Hematopoietic multipotent progenitor cell treated with erythropoietin and hydrocortisone succinate and interleukin-3 and kit ligand, for 6 days (in vitro differentiated cells): ENCODE data around the gene EFS.
"Not testable (repeated sequence)": the region's sequence is repeated elsewhere in the genome, so short reads cannot be mapped to it uniquely, and the experiment has no call there.

Experiments
- DNase-seq: peaks from one replicate; pipeline ENCODE4 v3.0.0-alpha.2; 2015

The EFS gene

GRCh38 chr14:23365036-23365731 is at the start of gene EFS:
Gene EFS (minus strand): TSS chr14:23365172. CDS start chr14:23365025, 147 bp downstream.
- DNase-seq = no peak

GRCh38 chr14:23414254-23414653 is 49.3 kb upstream of the EFS start:
- no peak for DNase-seq

- no peak for DNase-seq
Observed at GRCh38 chr14:23413681-23414080, 48.7 kb upstream of the EFS start.

- DNase-seq = no peak
Observed at GRCh38 chr14:23411563-23412525, 46.9 kb upstream of the EFS start.

GRCh38 chr14:23409966-23410635 is 45.1 kb upstream of the EFS start:
- no peak for DNase-seq

GRCh38 chr14:23409475-23409874 is 44.5 kb upstream of the EFS start:
- DNase-seq = no peak

GRCh38 chr14:23408307-23408630 is 43.3 kb upstream of the EFS start:
- no peak for DNase-seq

GRCh38 chr14:23407516-23408306 is 42.7 kb upstream of the EFS start, which contains the start of gene MYH6:
Gene MYH6 (minus strand): TSS chr14:23408273. CDS start chr14:23407223, 1,050 bp downstream.
- DNase-seq = no peak

- DNase-seq = no peak
Observed at GRCh38 chr14:23406725-23407355, 41.9 kb upstream of the EFS start.

GRCh38 chr14:23406244-23406643 is 41.3 kb upstream of the EFS start:
- DNase-seq = no peak

- DNase-seq = no peak
Observed at GRCh38 chr14:23405516-23406025, 40.6 kb upstream of the EFS start.

GRCh38 chr14:23405096-23405495 is 40.1 kb upstream of the EFS start:
- no peak for DNase-seq

GRCh38 chr14:23404331-23404900 is 39.4 kb upstream of the EFS start:
- DNase-seq = no peak

- no peak for DNase-seq
Observed at GRCh38 chr14:23403908-23404307, 38.9 kb upstream of the EFS start.

GRCh38 chr14:23403139-23403438 is 38.1 kb upstream of the EFS start:
- DNase-seq = no peak

GRCh38 chr14:23402296-23403138 is 37.5 kb upstream of the EFS start:
- DNase-seq = no peak

GRCh38 chr14:23401291-23401690 is 36.3 kb upstream of the EFS start:
- DNase-seq = no peak

- not testable (repeated sequence) for DNase-seq
Observed at GRCh38 chr14:23400496-23401149, 35.7 kb upstream of the EFS start.

- no peak for DNase-seq
Observed at GRCh38 chr14:23399591-23399990, 34.6 kb upstream of the EFS start.

- no peak for DNase-seq
Observed at GRCh38 chr14:23399136-23399535, 34.2 kb upstream of the EFS start.
